ENCODE data around the gene FNDC3B.

Gene FNDC3B

DNA sequence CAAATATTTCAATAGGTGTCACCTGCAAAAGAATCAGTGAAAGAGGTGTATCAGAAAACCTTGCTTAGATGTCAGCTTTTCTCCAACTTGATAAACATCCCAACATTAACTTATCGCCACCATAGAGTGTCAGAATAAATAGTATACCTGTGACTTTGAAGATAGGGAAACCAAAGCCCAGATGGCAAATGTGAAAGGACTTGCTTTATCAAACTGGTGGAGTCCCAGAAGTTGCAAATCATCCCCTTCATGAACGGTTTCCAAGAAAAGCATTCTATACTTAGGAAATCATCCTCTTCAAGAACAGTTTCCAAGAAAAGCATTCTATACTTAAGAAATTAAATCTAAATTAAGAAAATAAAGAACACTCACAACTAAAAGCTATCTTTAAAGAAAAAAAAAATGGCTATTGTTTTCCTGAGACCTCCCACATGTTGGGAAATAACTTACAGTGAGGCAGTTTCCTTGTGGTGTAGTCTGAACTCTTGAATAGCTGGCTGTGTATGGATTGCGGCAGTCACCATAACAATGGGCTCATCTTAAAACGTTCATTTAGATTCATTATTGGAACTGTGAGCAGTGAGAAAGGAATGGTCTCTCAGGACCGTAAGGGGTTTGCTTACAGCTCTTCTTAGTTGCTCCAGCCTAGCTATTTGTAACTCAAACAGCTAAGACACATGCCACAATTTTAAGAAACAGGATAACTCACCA lies 352.4 kb downstream of the FNDC3B start:
- H3K4me3 ChIP-seq (replicated peaks; ENCODE audit: low read depth, low read length) = no peak overlapping the region
- DNase-seq (ENCODE audit: low read depth) = peak; percentile 94
- TF ChIP-seq, protein P1, sequence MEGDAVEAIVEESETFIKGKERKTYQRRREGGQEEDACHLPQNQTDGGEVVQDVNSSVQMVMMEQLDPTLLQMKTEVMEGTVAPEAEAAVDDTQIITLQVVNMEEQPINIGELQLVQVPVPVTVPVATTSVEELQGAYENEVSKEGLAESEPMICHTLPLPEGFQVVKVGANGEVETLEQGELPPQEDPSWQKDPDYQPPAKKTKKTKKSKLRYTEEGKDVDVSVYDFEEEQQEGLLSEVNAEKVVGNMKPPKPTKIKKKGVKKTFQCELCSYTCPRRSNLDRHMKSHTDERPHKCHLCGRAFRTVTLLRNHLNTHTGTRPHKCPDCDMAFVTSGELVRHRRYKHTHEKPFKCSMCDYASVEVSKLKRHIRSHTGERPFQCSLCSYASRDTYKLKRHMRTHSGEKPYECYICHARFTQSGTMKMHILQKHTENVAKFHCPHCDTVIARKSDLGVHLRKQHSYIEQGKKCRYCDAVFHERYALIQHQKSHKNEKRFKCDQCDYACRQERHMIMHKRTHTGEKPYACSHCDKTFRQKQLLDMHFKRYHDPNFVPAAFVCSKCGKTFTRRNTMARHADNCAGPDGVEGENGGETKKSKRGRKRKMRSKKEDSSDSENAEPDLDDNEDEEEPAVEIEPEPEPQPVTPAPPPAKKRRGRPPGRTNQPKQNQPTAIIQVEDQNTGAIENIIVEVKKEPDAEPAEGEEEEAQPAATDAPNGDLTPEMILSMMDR (IDR thresholded peaks at IDR 0.05; ENCODE audit: low read length, missing control alignments) = no peak

DNA sequence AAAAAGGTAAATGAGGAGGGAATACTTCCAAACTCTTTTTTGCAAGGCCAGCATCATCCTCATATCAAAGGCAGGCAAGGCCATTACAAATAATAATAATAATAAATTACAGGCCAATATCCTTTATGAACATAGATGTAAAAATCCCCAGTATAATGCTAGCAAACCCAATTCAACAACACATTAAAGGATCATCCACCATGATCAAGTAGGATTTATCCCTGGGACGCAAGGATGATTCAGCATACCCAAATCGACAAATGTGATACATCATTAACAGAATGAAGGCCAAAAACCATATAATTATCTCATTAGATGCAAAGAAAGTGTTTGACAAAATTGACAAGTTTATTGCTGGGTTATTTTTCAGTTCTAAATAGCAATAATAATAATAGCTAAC lies 355.3 kb downstream of the FNDC3B start:
- H3K4me3 ChIP-seq (replicated peaks; ENCODE audit: low read depth, low read length) = no peak overlapping the region
- DNase-seq (ENCODE audit: low read depth) = no peak
- TF ChIP-seq, protein P1 (IDR thresholded peaks at IDR 0.05; ENCODE audit: low read length, missing control alignments) = no peak

DNA sequence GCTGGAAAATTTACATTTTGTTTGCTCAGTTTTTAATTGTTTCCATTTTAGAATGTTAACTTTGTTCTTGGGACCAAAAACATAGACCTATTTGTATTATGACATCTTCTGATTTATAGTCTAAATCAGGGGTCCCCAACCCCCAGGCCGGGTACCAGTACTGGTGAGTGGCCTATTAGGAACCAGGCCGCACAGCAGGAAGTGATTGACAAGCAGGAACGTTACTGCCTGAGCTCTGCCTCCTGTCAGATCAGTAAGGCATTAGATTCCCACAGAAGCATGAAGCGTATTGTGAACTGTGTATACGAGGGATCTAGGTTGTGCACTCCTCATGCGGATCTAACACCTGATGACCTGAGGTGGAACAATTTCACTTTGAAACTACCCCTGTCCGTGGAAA lies 357.0 kb downstream of the FNDC3B start:
- TF ChIP-seq, protein P1 (IDR thresholded peaks at IDR 0.05; ENCODE audit: low read length, missing control alignments) = no peak
- no peak overlapping the region for H3K4me3 ChIP-seq (replicated peaks; ENCODE audit: low read depth, low read length)
- no peak for DNase-seq (ENCODE audit: low read depth)

DNA sequence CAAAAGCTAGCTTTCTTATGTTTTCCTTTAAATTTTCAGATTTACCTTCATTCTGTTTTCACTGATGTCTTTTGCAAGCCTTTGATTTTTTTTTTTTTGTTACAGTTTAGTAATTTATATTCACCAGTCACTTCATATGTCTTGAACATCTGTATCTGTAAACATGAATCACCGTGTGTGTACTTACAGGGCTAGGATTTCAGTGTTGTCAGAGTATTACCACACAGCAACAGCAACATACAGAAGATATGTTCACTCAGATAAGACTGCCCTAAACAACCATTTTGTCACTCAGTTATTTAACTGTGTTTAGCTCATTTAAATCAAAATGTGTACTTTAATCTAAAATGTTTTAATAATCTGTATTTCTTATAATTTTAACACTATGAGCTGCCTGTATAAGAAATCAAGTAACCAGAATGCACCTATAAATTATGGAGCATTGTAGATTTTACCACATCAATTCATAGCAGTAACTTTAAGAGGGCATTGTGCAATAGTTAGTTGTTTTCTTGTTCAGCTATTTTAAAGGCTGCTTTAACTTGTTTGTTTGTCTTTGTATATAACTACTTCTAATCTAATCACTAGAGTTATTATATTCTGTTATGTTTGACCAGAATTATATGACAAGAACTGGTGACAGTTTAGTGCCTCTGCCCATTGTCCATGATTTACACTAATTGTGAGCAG lies 358.5 kb downstream of the FNDC3B start:
- DNase-seq (ENCODE audit: low read depth) = peak; percentile 72
- TF ChIP-seq, protein P1 (IDR thresholded peaks at IDR 0.05; ENCODE audit: low read length, missing control alignments) = no peak
- H3K4me3 ChIP-seq (replicated peaks; ENCODE audit: low read depth, low read length) = no peak overlapping the region

DNA sequence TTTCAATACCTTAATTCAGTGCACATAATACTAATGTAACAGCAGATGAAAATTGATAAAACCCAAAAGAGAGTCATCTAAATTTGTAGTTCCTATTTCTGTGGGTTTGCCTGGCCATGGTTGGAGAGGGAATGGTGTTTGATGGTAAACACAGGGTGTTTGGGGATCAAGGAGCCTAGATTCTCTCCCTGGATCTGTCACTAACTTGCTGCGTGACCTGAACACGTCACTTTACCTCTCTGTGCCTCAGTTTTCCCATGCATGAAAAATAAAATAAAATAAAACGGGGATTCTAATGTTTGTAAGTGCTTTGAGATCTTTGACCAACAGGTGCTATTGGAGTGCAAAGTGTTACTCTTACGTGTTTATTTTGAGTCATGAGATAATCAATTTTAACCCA lies 359.1 kb downstream of the FNDC3B start:
- H3K4me3 ChIP-seq (replicated peaks; ENCODE audit: low read depth, low read length) = no peak overlapping the region
- TF ChIP-seq, protein P1 (IDR thresholded peaks at IDR 0.05; ENCODE audit: low read length, missing control alignments) = no peak
- DNase-seq (ENCODE audit: low read depth) = no peak

DNA sequence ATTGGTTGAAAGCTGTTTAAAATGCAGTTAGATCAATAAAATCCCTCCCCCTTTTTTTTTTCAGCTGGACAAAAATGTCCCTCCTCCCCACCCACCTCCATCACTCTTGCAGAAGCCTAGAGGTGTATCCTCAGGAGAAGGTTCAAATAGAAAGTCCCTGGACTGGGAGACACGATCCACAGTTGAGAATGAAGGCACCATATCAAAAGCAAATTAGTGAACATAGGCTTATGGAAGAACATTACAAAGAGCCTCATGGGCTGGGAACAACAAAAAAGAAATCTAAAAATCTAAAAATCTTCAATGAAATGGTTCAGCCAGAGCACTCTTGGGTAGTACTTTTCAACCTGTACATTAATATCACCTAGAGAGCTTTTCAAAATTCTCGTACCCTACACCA lies 362.7 kb downstream of the FNDC3B start:
- H3K4me3 ChIP-seq (replicated peaks; ENCODE audit: low read depth, low read length) = no peak overlapping the region
- TF ChIP-seq, protein P1 (IDR thresholded peaks at IDR 0.05; ENCODE audit: low read length, missing control alignments) = no peak
- no peak for DNase-seq (ENCODE audit: low read depth)
